ENCODE measurements around the gene RILP. TPM values are rescaled to one million over a fixed set of nuclear protein-coding genes. Genes with fewer than 3 reads are reported as not detected.

The RILP gene
- total and polyA plus RNA-seq, 2 of the 4 experiments (the other 2 are of a cell fraction): 3.9 to 6.0 TPM

DNA sequence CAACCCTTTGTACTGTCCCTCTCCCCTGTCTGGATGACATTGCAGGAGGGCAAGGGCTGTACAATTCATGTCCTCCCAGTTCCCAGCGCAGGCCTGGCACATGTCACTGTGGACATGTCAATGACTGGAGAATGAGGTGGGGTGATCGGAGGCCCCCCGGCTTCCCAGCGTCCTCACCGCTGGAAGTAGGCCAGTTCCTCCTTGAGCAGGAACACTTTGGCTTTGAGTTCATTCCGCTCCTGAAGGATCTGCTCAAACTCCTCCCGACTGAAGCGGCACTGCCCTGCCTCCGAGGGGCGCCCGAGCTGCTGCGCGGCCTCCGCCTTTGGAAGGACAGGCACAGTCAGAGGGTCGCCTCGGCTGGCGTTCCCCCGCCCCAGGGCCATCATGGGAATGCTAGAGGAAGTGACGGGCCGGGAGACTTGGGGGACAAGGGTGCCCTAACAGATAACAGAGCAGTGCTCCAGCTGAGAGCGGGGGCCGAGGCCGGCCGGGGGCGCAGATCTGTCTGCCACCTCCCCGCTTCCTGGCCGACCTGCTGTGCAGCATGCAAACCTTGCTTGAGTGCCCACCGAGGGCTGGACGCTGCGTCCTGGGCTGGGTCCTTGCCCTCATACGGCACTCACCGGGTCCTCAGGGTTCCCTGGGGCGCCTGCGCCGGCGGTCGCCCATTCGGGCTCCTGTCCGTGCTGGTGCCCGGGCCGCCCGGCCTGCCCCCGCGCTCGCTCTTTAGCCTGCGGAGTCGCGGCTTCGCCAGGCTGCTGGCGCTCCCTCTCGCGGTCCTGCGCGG, 1.3 kb downstream of the RILP start:
- ChIA-PET POLR2A (ENCODE audit: unreplicated experiment) (interaction anchor here (0.6 to 1.1 kb wide), 3 partner anchors 36 to 383 kb away, joined by 3 to 4 read pairs (median 3); no protein-coding TSS in a partner anchor), CTCF (interaction anchor here (1.2 to 2.8 kb wide), 7 partner anchors 12 to 131 kb away, joined by 3 to 25 read pairs (median 6); no protein-coding TSS in a partner anchor)
- Histone ChIP-seq H2AFZ (replicated peaks; ENCODE audit: low read length, poor library complexity) (peak overlapping the region; percentile 94), H3K9me1 (ENCODE audit: insufficient read depth, low read length) (peaks cover 14% of the 10 kb centered on the region), H2BK5ac (ENCODE audit: low read depth, low read length, poor library complexity, severe bottlenecking) (peak overlapping the region; percentile 27), H4K5ac (ENCODE audit: low read depth, low read length) (peak overlapping the region; percentile 50; the same call in 1 of the 2 replicates), H3K9ac (ENCODE audit: low read depth, low read length) (peak overlapping the region; percentile 64), H3K27me3 (ENCODE audit: control insufficient read depth, insufficient read depth, low read length) (no peaks in the 10 kb centered on the region), H3K79me1 (ENCODE audit: low read depth in 1 of 2, low read length in 2 of 2) (peaks cover 2 to 3% of the 10 kb centered on the region in 2 experiments; a peak in 3 of 4 replicates), H3K14ac (replicated peaks; ENCODE audit: low read depth, low read length) (0 out of 2 replicates have a peak overlapping the region, but pooled peaks have one; percentile 45), H2BK20ac (ENCODE audit: low read depth, low read length) (no peak overlapping the region), H3K56ac (ENCODE audit: extremely low read depth, insufficient read depth, low read length) (no peak overlapping the region), H3K23ac (ENCODE audit: low read depth, low read length) (peak overlapping the region; percentile 51; the same call in 1 of the 2 replicates), H3K36me3 (ENCODE audit: control insufficient read depth, insufficient read depth, low read length) (peaks cover 28% of the 10 kb centered on the region), H3K4ac (ENCODE audit: low read depth, low read length) (peak overlapping the region; percentile 69), H4K91ac (ENCODE audit: insufficient read depth, low read depth, low read length) (peak overlapping the region; percentile 24; the same call in 1 of the 2 replicates), H3K4me3 (ENCODE audit: insufficient read depth, low read depth, low read length) (peak overlapping the region; percentile 41), H3K4me1 (ENCODE audit: control insufficient read depth, insufficient read depth, low read length) (peaks cover 30% of the 10 kb centered on the region), H4K20me1 (ENCODE audit: insufficient read depth, low read length) (peaks cover 27% of the 10 kb centered on the region), H2BK120ac (ENCODE audit: low read depth, low read length) (peak overlapping the region; percentile 45; the same call in 1 of the 2 replicates), H3K27ac (ENCODE audit: insufficient read depth, low read length) (peak overlapping the region; percentile 66), H2AK5ac (ENCODE audit: low read depth, low read length) (peak overlapping the region; percentile 25), H4K8ac (ENCODE audit: low read depth in 2 of 2, low read length in 2 of 2) (peak overlapping the region; percentile 49 to 64; a peak in 2 of 4 replicates), H3K18ac (ENCODE audit: low read depth, low read length) (peak overlapping the region; percentile 7; the same call in 1 of the 2 replicates), H2BK15ac (ENCODE audit: low read depth, low read length) (no peak overlapping the region), H2AK9ac (replicated peaks; ENCODE audit: low read depth, low read length, poor library complexity) (peak overlapping the region; percentile 60), H3K4me2 (ENCODE audit: low read depth, low read length) (peak overlapping the region; percentile 84), H3K9me3 (ENCODE audit: control insufficient read depth, insufficient read depth, low read length) (no peaks in the 10 kb centered on the region)
- TF ChIP-seq RFX5 (IDR thresholded peaks at IDR 0.05; ENCODE audit: low read depth, low read length) (no peak), SMC3 (IDR thresholded peaks at IDR 0.05; ENCODE audit: low read depth, low read length) (peak; percentile 89; the same call in 1 of the 2 replicates), CHD1 (IDR thresholded peaks at IDR 0.05; ENCODE audit: low read depth, low read length) (no peak)
- intact Hi-C loops (cut with micrococcal nuclease) (loop anchor here (5.0 kb wide), 1 partner anchor 391 kb away; no protein-coding TSS in a partner anchor), in situ Hi-C loops (cut with MboI; ENCODE audit: low sequenced_read_pairs) (loop anchor here (5.0 kb wide), 1 partner anchor 71 kb away; no protein-coding TSS in a partner anchor), dilution Hi-C loops (cut with HindIII; ENCODE audit: low sequenced_read_pairs, unreplicated experiment) (no loop called here)
- WGBS, 2 experiments (ENCODE audit: extremely low coverage in 2 of 2, insufficient read length in 1 of 2): 18% methylated on average over 38 of the region's 54 CpGs; no CpG with 5 or more reads in 1 of the 2 experiments
- no TSS peak for BruUV-seq (replicated peaks)
- no peak for DNase-seq
- no peak for ATAC-seq (ENCODE audit: low read depth)

Data from IMR-90 (cell line).